MM.1S (cell line): ENCODE results near the gene CHORDC1.

Experiments used
- DNase-seq: peaks from one replicate; pipeline ENCODE4 v3.0.0-alpha.2; 2015
- H2AFZ ChIP-seq: fragments of 300-600 bp; sonication (generic); 2 replicates; pipeline ENCODE4 v1.6.0; 2016; ENCODE audit warnings: antibody characterized with exemption, low read length
- H3F3A ChIP-seq: fragments of 300-600 bp; sonication (generic); 2 replicates; pipeline ENCODE4 v1.6.1; 2016; ENCODE audit warnings: mild to moderate bottlenecking, antibody characterized with exemption, low read length, moderate library complexity, mixed read lengths; ENCODE audit not compliant: insufficient read depth
- H3K27ac ChIP-seq: fragments of 300-600 bp; sonication (generic); 2 replicates; pipeline ENCODE4 v1.5.1; 2016; ENCODE audit warnings: mild to moderate bottlenecking, low read length
- H3K27me3 ChIP-seq: fragments of 300-600 bp; sonication (generic); replicated peaks from 2 replicates; pipeline ENCODE4 v1.6.0; 2016; ENCODE audit warnings: low read length; ENCODE audit not compliant: insufficient read depth
- H3K36me3 ChIP-seq: fragments of 300-600 bp; sonication (generic); replicated peaks from 2 replicates; pipeline ENCODE4 v1.6.1; 2016; ENCODE audit warnings: mild to moderate bottlenecking, low read length, mixed read lengths; ENCODE audit not compliant: insufficient read depth
- H3K4me1 ChIP-seq: fragments of 300-600 bp; sonication (generic); 2 replicates; pipeline ENCODE4 v1.6.1; 2016; ENCODE audit warnings: low read length, mixed read lengths
- H3K4me2 ChIP-seq: fragments of 300-600 bp; sonication (generic); 2 replicates; pipeline ENCODE4 v1.6.0; 2016; ENCODE audit warnings: low read depth, low read length
- H3K4me3 ChIP-seq: fragments of 300-600 bp; sonication (generic); 2 replicates; pipeline ENCODE4 v1.5.1; 2016; ENCODE audit warnings: low read length, mixed read lengths
- H3K79me2 ChIP-seq: fragments of 300-600 bp; sonication (generic); 2 replicates; pipeline ENCODE4 v1.6.1; 2016; ENCODE audit warnings: mixed run types, low read length, mixed read lengths
- H3K9ac ChIP-seq: fragments of 300-600 bp; sonication (generic); 2 replicates; pipeline ENCODE4 v1.6.1; 2016; ENCODE audit warnings: low read length, mixed read lengths
- H3K9me2 ChIP-seq: fragments of 300-600 bp; sonication (generic); replicated peaks from 2 replicates; pipeline ENCODE4 v1.6.1; 2016; ENCODE audit warnings: mild to moderate bottlenecking, low read length, mixed read lengths; ENCODE audit not compliant: insufficient read depth
- H3K9me3 ChIP-seq: fragments of 300-600 bp; sonication (generic); replicated peaks from 2 replicates; pipeline ENCODE4 v1.6.1; 2016; ENCODE audit warnings: mild to moderate bottlenecking, low read length, mixed read lengths; ENCODE audit not compliant: insufficient read depth
- H4K20me1 ChIP-seq: fragments of 300-600 bp; sonication (generic); 2 replicates; pipeline ENCODE4 v1.6.1; 2016; ENCODE audit warnings: mild to moderate bottlenecking, low read length, moderate library complexity, mixed read lengths; ENCODE audit not compliant: insufficient read depth
- CTCF ChIP-seq: fragments of 300-600 bp; sonication (generic); IDR thresholded peaks from 2 replicates; pipeline ENCODE4 v1.5.1; 2016; ENCODE audit warnings: antibody characterized with exemption, low read length, mixed read lengths
- EZH2 ChIP-seq: fragments of 300-600 bp; sonication (generic); optimal IDR thresholded peaks from 2 replicates; pipeline ENCODE3; 2017; ENCODE audit warnings: low read depth, mild to moderate bottlenecking, antibody characterized with exemption, low read length, mixed read lengths
- EZH2phosphoT487 ChIP-seq: fragments of 300-600 bp; sonication (generic); IDR thresholded peaks from 2 replicates; pipeline ENCODE4 v1.6.1; 2018; ENCODE audit warnings: antibody characterized with exemption, low read length

Gene CHORDC1

GRCh38 chr11:90222459-90223247, at the start of gene CHORDC1:
Gene CHORDC1, minus strand, starts transcription at chr11:90223049. Its CDS starts 95 bp downstream, at chr11:90222954.
- DNase-seq: peak; percentile 95
- peak within 1 kb of the TSS; percentile 84 for H3K4me2 ChIP-seq
- no peaks in the 10 kb centered on the region for H3K9me2 ChIP-seq
- H2AFZ ChIP-seq: peak within 1 kb of the TSS; percentile 97
- no peaks in the 10 kb centered on the region for H3F3A ChIP-seq
- peaks cover 7% of the 10 kb centered on the region; the same call in 1 of the 2 replicates for H3K36me3 ChIP-seq
- H3K27ac ChIP-seq: peak within 1 kb of the TSS; percentile 63; the same call in 1 of the 2 replicates
- H3K9me3 ChIP-seq: no peaks in the 10 kb centered on the region
- peaks cover 19% of the 10 kb centered on the region; the same call in 1 of the 2 replicates for H3K4me1 ChIP-seq
- H3K79me2 ChIP-seq: peaks cover 59% of the 10 kb centered on the region
- peaks cover 13% of the 10 kb centered on the region; the same call in 1 of the 2 replicates for H4K20me1 ChIP-seq
- no peaks in the 10 kb centered on the region for H3K27me3 ChIP-seq
- TF ChIP-seq EZH2phosphoT487: no peak
- no peak for TF ChIP-seq CTCF
- TF ChIP-seq EZH2: no peak
- peak within 1 kb of the TSS; percentile 92 for H3K4me3 ChIP-seq
- H3K9ac ChIP-seq: peak within 1 kb of the TSS; percentile 71

- H3K4me3 ChIP-seq: no peak overlapping the region
- no peak overlapping the region for H2AFZ ChIP-seq
- no peaks in the 10 kb centered on the region for H3K27me3 ChIP-seq
- no peaks in the 10 kb centered on the region for H3K9me2 ChIP-seq
- DNase-seq: no peak
- H3K36me3 ChIP-seq: no peaks in the 10 kb centered on the region
- no peak overlapping the region for H3K27ac ChIP-seq
- H3K4me1 ChIP-seq: no peaks in the 10 kb centered on the region
- H4K20me1 ChIP-seq: no peaks in the 10 kb centered on the region
- no peaks in the 10 kb centered on the region for H3F3A ChIP-seq
- no peak overlapping the region for H3K9ac ChIP-seq
- no peaks in the 10 kb centered on the region for H3K9me3 ChIP-seq
- TF ChIP-seq EZH2: no peak
- no peak for TF ChIP-seq CTCF
- TF ChIP-seq EZH2phosphoT487: no peak
- no peak overlapping the region for H3K4me2 ChIP-seq
- H3K79me2 ChIP-seq: no peaks in the 10 kb centered on the region
Observed at GRCh38 chr11:90257158-90257525, 34.3 kb upstream of the CHORDC1 start.

GRCh38 chr11:90256404-90257157, 33.7 kb upstream of the CHORDC1 start:
- no peak overlapping the region for H3K27ac ChIP-seq
- H3K27me3 ChIP-seq: no peaks in the 10 kb centered on the region
- H3K79me2 ChIP-seq: no peaks in the 10 kb centered on the region
- no peaks in the 10 kb centered on the region for H3K36me3 ChIP-seq
- no peak overlapping the region for H2AFZ ChIP-seq
- no peak overlapping the region for H3K9ac ChIP-seq
- no peaks in the 10 kb centered on the region for H3K9me2 ChIP-seq
- no peak overlapping the region for H3K4me2 ChIP-seq
- no peaks in the 10 kb centered on the region for H3F3A ChIP-seq
- DNase-seq: no peak
- no peaks in the 10 kb centered on the region for H4K20me1 ChIP-seq
- TF ChIP-seq EZH2phosphoT487 (no peak), CTCF (no peak)
- H3K4me1 ChIP-seq: no peaks in the 10 kb centered on the region
- no peak overlapping the region for H3K4me3 ChIP-seq
- H3K9me3 ChIP-seq: no peaks in the 10 kb centered on the region
